Stomach (tissue), 9 donors: Measurements from ENCODE around the gene SLC27A1. TPM values are rescaled to one million over a fixed set of nuclear protein-coding genes. Genes with fewer than 3 reads are reported as not detected.

Experiments used
- DNase-seq, 2 donors: peaks; one replicate each; pipeline versions ENCODE4 v3.0.0 to v3.0.0-alpha.2; 2013 to 2019
- H3K27ac ChIP-seq, 5 donors: fragments of 200-600 bp in 4 of 5; sonication (generic) in 4 of 5; one replicate each; pipeline ENCODE4 v1.5.1; 2013 to 2019; ENCODE audit warnings: mild to moderate bottlenecking in 1 of 5, moderate library complexity in 1 of 5
- H3K27me3 ChIP-seq, 3 donors: fragments of 200-600 bp; sonication (generic); one replicate each; pipeline ENCODE4 v1.5.1; 2017 to 2019; ENCODE audit warnings: mixed run types in 1 of 3
- H3K36me3 ChIP-seq, 4 donors: fragments of 200-600 bp; sonication (generic); 1 replicate in 3 of 4; 2 replicates in 1 of 4; pipeline ENCODE4 v1.5.1; 2016 to 2019
- H3K4me1 ChIP-seq, 4 donors: fragments of 200-600 bp; sonication (generic); one replicate each; pipeline ENCODE4 v1.5.1; 2016 to 2019
- H3K4me3 ChIP-seq, 4 donors: fragments of 200-600 bp; sonication (generic) in 3 of 4; one replicate each; pipeline ENCODE4 v1.5.1; 2016 to 2019; ENCODE audit warnings: mild to moderate bottlenecking in 1 of 4
- H3K9me3 ChIP-seq, 4 donors: fragments of 200-600 bp; sonication (generic); one replicate each; pipeline ENCODE4 v1.5.1; 2016 to 2019
- EP300 ChIP-seq: sonication (generic); formaldehyde crosslinking; IDR thresholded peaks from one replicate; pipeline ENCODE4 v1.6.1; 2017; ENCODE audit warnings: antibody characterized with exemption
- POLR2A ChIP-seq, 4 donors: fragments of 450-650 bp; IDR thresholded peaks; one replicate each; pipeline ENCODE4 v1.6.1; 2016; ENCODE audit warnings: antibody characterized with exemption in 4 of 4, control low read depth in 2 of 4, mild to moderate bottlenecking in 1 of 4, moderate library complexity in 1 of 4
- POLR2AphosphoS5 ChIP-seq, 3 donors: sonication (generic); formaldehyde crosslinking; IDR thresholded peaks; one replicate each; pipeline ENCODE4 v1.6.1; 2016; ENCODE audit warnings: antibody characterized with exemption in 3 of 3
- WGBS, 5 donors: extraction: QIAGEN DNeasy Blood & Tissue Kit in 3 of 5; methylation state at CpG; one replicate each; pipeline versions ENCODE4 v1.1.5 to v1.1.7; 2013 to 2018; 5-methylcytosine and 5-hydroxymethylcytosine counted together
- intact Hi-C: fragments of 100-400 bp; cut with DNase I; formaldehyde crosslinking; loops from one replicate; pipeline ENCODE4 v1.15.1; 2023; ENCODE audit warnings: low total_unique reads
- polyA plus RNA-seq, 3 donors: library from polyadenylated mRNA; stranded (reverse); fragments of 200-250 nt; gene quantifications; one replicate each; pipeline ENCODE4 v1.2.3, GENCODE V29; 2013
- total RNA-seq, 5 donors: library from RNA; depleted of rRNA; stranded (reverse); fragments of >200 nt; gene quantifications; one replicate each; pipeline versions ENCODE4 v1.1.0 to v1.2.3, GENCODE V29; 2014 to 2016
- TF ChIP-seq, protein P1 (sequence below), 7 experiments: fragments of 450-650 bp in 4 of 7; fragments of 200-600 bp in 3 of 7; sonication (generic) in 3 of 7; IDR thresholded peaks; one replicate each; pipeline ENCODE4 v1.5.1; 2016 to 2019; ENCODE audit warnings: antibody characterized with exemption in 7 of 7, control low read depth in 2 of 7, mild to moderate bottlenecking in 1 of 7
- donor health status: healthy with polysubstance abuse.
- donor health status: Bipolar disorder and iron deficiency.
- donor health status: healthy.

SLC27A1 gene
- total and polyA plus RNA-seq, 8 donors = 4.0 to 116 (median 12.1) TPM

DNA sequence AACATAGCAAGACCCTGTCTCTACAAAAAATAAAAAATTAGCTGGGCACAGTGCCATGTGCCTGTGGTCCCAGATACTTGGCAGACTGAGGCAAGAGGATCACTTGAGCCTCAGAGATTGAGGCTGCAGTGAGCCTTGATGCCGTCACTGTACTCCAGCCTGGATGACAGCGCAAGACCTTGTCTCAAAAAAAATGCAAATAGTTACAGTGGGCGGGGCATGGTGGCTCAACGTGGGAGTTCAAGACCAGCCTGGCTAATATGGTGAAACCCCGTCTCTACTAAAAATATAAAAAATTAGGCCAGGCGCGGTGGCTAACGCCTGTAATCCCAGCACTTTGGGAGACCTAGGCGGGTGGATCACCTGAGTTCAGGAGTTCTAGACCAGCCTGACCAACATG lies 49.6 kb downstream of the SLC27A1 start:
- Histone ChIP-seq H3K4me3 (no peak overlapping the region), H3K9me3 (peaks cover 4 to 18% (median 13%) of the 10 kb centered on the region in 4 donors), H3K36me3 (peaks cover 22 to 58% (median 57%) of the 10 kb centered on the region in 4 donors), H3K27ac (no peak overlapping the region), H3K27me3 (peaks cover 0 to 2% (median 0%) of the 10 kb centered on the region in 3 donors), H3K4me1 (peaks cover 0 to 19% (median 13%) of the 10 kb centered on the region in 4 donors)
- no peak for TF ChIP-seq POLR2A (IDR thresholded peaks at IDR 0.05)
- intact Hi-C loops = no loop called here
- DNase-seq = no peak
- 89 to 91% (median 89%) methylated on average over 9 of the region's 9 CpGs for WGBS, 5 donors

DNA sequence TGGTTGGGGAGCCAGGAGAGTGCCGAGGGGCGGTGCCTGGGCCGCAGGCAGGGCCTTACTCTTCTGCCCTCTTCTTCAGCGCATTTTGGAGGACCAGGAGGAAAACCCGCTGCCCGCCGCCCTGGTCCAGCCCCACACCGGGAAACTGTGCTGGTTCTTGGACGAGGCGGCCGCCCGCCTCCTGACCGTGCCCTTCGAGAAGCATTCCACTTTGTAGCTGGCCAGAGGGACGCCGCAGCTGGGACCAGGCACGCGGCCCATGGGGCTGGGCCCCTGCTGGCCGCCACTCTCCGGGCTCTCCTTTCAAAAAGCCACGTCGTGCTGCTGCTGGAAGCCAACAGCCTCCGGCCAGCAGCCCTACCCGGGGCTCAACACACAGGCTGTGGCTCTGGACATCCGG lies 50.5 kb downstream of the SLC27A1 start:
- intact Hi-C loops = no loop called here
- Histone ChIP-seq H3K27ac (no peak overlapping the region), H3K4me1 (peaks cover 0 to 19% (median 13%) of the 10 kb centered on the region in 4 donors), H3K9me3 (peaks cover 4 to 18% (median 13%) of the 10 kb centered on the region in 4 donors), H3K4me3 (no peak overlapping the region), H3K27me3 (peaks cover 0 to 11% (median 0%) of the 10 kb centered on the region in 3 donors), H3K36me3 (peaks cover 22 to 56% (median 54%) of the 10 kb centered on the region in 4 donors)
- WGBS, 5 donors = 91 to 97% (median 95%) methylated on average over 19 to 25 of the region's 25 CpGs
- no peak for DNase-seq
- no peak for TF ChIP-seq POLR2A (IDR thresholded peaks at IDR 0.05)
- no peak for TF ChIP-seq POLR2AphosphoS5 (IDR thresholded peaks at IDR 0.05)
- TF ChIP-seq EP300 = no peak
- TF ChIP-seq, protein P1, sequence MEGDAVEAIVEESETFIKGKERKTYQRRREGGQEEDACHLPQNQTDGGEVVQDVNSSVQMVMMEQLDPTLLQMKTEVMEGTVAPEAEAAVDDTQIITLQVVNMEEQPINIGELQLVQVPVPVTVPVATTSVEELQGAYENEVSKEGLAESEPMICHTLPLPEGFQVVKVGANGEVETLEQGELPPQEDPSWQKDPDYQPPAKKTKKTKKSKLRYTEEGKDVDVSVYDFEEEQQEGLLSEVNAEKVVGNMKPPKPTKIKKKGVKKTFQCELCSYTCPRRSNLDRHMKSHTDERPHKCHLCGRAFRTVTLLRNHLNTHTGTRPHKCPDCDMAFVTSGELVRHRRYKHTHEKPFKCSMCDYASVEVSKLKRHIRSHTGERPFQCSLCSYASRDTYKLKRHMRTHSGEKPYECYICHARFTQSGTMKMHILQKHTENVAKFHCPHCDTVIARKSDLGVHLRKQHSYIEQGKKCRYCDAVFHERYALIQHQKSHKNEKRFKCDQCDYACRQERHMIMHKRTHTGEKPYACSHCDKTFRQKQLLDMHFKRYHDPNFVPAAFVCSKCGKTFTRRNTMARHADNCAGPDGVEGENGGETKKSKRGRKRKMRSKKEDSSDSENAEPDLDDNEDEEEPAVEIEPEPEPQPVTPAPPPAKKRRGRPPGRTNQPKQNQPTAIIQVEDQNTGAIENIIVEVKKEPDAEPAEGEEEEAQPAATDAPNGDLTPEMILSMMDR (IDR thresholded peaks at IDR 0.05) = no peak

DNA sequence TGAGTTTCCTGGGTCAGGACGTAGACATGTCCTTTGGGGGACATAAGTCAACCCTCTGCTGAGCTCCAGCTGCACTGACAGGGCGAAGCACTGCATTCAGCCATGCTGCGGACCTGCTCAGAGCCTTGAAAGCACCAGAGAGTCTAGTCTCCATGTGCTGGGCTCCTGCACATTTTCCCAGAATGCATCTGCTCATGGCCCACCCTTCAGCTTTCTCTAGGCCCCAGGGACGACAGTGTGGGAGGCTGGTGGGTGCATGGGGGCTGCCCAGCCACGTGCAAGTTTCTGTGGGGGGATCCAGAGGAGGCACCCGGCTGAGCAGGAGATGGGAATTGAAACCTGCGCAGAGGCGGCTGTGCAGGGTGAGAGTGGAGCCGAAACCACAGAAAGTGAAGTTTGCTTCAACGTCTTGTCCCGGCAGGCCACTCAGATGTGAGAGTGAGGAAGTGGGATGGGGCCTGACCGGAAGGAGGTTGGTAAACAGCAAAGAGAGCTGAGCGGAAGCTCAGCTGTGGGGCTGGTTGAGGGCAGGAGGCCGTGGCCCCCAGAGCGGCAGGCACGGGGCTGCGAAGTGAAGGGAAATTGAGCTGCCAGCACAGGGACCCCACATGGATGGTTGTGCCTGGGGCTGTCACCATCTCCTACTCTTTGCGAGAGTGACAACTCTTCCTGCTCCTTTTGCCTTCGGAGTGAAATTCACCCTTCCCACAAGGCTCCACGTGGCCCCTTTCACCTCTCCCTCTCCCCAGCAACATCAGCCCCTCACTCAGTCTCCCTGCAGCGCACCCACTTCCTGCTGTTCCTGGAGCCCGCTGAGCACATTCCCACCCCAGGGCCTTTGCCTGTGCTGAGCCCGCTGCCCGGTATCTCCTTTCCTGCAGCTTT lies 52.9 kb downstream of the SLC27A1 start:
- H3K36me3 ChIP-seq = peaks cover 6 to 34% (median 31%) of the 10 kb centered on the region in 4 donors
- peak overlapping the region in 1 of 4 donors; percentile 5 for H3K4me3 ChIP-seq
- peaks cover 0 to 34% (median 0%) of the 10 kb centered on the region in 3 donors for H3K27me3 ChIP-seq
- peaks cover 0 to 19% (median 13%) of the 10 kb centered on the region in 4 donors for H3K4me1 ChIP-seq
- DNase-seq = peak; percentile 49 to 76
- peak overlapping the region; percentile 16 to 75 (median 49) for H3K27ac ChIP-seq
- peaks cover 0 to 5% (median 2%) of the 10 kb centered on the region in 4 donors for H3K9me3 ChIP-seq
- TF ChIP-seq POLR2AphosphoS5 (IDR thresholded peaks at IDR 0.05) (peak in 1 of 3 donors; percentile 39), EP300 (no peak), POLR2A (IDR thresholded peaks at IDR 0.05) (no peak)
- TF ChIP-seq, protein P1 (IDR thresholded peaks at IDR 0.05) = no peak
- intact Hi-C loops = no loop called here
- WGBS, 5 donors = 44 to 49% (median 44%) methylated on average over 24 of the region's 24 CpGs

DNA sequence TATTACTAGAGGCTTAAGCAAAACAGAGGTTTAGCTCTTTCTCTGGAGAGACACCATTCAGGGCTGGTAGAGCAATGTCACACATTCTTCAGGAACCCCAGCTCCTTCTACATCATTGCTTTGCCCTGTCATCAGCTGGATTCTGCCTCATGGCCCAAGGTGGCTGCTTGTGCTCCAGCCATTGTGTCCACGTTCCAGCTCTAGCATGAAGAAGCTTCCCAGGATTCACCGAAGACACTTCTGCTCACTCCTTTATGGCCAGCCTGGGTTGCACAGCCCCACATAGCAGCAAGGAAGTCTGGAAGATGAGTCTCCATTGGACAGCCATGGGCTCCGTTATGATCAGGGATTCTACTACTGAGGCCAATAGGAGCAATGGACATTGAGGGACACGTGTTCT lies 54.3 kb downstream of the SLC27A1 start:
- TF ChIP-seq POLR2AphosphoS5 (IDR thresholded peaks at IDR 0.05) (no peak), EP300 (no peak), POLR2A (IDR thresholded peaks at IDR 0.05) (no peak)
- TF ChIP-seq, protein P1 (IDR thresholded peaks at IDR 0.05) = no peak
- intact Hi-C loops = no loop called here
- Histone ChIP-seq H3K4me3 (no peak overlapping the region), H3K36me3 (peaks cover 3 to 19% (median 18%) of the 10 kb centered on the region in 4 donors), H3K27ac (no peak overlapping the region), H3K4me1 (peaks cover 0 to 19% (median 13%) of the 10 kb centered on the region in 4 donors), H3K27me3 (peaks cover 0 to 48% (median 0%) of the 10 kb centered on the region in 3 donors), H3K9me3 (peaks cover 3 to 11% (median 8%) of the 10 kb centered on the region in 4 donors)
- WGBS, 5 donors = 92 to 94% (median 93%) methylated on average over 4 of the region's 4 CpGs
- DNase-seq = no peak
